Tibial artery (tissue), 4 donors: Measurements from ENCODE around the gene CALML6.

ENCODE experiments used
- DNase-seq, 2 donors: peaks; one replicate each; pipeline ENCODE4 v3.0.0-alpha.2; 2019
- H3K27ac ChIP-seq, 2 donors: fragments of 200-600 bp; sonication (generic) in 1 of 2; 1 replicate in 1 of 2; 2 replicates in 1 of 2; pipeline ENCODE4 v1.5.1; 2018 to 2019; ENCODE audit warnings: mild to moderate bottlenecking in 1 of 2
- H3K27me3 ChIP-seq, 2 donors: fragments of 200-600 bp; sonication (generic) in 1 of 2; one replicate each; pipeline versions ENCODE4 v1.5.1 to v1.6.0; 2016 to 2019
- H3K36me3 ChIP-seq, 3 donors: fragments of 200-600 bp; sonication (generic) in 2 of 3; one replicate each; pipeline ENCODE4 v1.5.1; 2016 to 2019; ENCODE audit warnings: mild to moderate bottlenecking in 2 of 3
- H3K4me1 ChIP-seq, 4 donors: fragments of 200-600 bp; sonication (generic) in 2 of 4; 1 replicate in 3 of 4; 2 replicates in 1 of 4; pipeline ENCODE4 v1.5.1; 2016 to 2019
- H3K4me3 ChIP-seq, 2 donors: fragments of 200-600 bp; sonication (generic) in 1 of 2; 1 replicate in 1 of 2; 2 replicates in 1 of 2; pipeline ENCODE4 v1.5.1; 2018 to 2019; ENCODE audit warnings: mild to moderate bottlenecking in 2 of 2
- H3K9me3 ChIP-seq, 3 donors: fragments of 200-600 bp; sonication (generic) in 1 of 3; one replicate each; pipeline ENCODE4 v1.5.1; 2016 to 2019
- intact Hi-C: fragments of 100-400 bp; cut with DNase I; formaldehyde crosslinking; loops from one replicate; pipeline ENCODE4 v1.15.0; 2023; ENCODE audit warnings: low total_unique reads
- TF ChIP-seq, protein P1 (sequence below), 2 experiments: fragments of 200-600 bp in 1 of 2; fragments of 450-650 bp in 1 of 2; IDR thresholded peaks; one replicate each; pipeline ENCODE4 v1.5.1; 2017 to 2019; ENCODE audit warnings: antibody characterized with exemption in 2 of 2, mild to moderate bottlenecking in 1 of 2, moderate library complexity in 1 of 2

CALML6 gene

DNA sequence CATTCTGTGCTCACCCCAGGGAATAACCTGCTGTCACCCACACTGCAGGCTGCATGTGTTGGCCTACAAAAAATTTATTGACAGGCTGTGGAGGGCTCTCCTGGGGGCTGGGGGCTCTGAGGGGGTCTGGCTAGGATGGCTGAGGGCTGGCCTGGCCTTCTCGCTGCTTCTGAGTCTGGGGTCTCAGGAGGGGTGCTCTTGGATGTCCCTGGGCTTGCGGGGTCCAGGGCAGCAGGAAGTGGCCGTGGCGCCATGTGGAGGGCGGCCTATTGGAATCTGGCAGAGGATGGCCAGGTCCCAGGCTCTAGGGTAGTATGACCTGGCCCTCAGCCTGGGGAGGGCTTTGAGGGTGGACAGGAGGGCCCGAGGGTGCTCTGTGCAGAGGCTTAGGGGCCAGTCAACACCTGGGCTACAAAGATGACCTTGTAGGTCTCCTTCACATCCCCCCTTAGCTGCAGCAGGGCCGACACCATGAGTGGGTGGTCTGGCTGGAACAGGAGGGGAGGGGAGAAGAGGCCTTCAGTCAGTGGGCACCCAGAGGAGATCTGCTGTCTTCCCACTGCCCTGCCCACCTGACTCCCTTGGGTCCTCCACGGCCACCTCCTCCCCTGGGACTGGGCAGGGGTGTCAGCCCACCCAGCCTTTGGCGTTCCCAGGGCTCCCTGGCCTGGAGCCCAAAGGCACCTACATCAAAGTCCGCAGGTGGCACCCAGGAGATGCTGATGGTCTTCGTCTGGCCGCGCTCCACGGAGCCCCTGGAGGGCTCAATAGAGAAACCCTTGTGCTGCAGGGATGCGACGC, 7.0 kb downstream of the CALML6 start:
- no peak overlapping the region for H3K27ac ChIP-seq
- peaks cover 0 to 10% of the 10 kb centered on the region in 2 donors for H3K27me3 ChIP-seq
- no peaks in the 10 kb centered on the region for H3K36me3 ChIP-seq
- intact Hi-C loops = no loop called here
- H3K4me1 ChIP-seq = peaks cover 0 to 20% (median 16%) of the 10 kb centered on the region in 4 donors
- DNase-seq = no peak
- H3K9me3 ChIP-seq = no peaks in the 10 kb centered on the region
- TF ChIP-seq, protein P1, sequence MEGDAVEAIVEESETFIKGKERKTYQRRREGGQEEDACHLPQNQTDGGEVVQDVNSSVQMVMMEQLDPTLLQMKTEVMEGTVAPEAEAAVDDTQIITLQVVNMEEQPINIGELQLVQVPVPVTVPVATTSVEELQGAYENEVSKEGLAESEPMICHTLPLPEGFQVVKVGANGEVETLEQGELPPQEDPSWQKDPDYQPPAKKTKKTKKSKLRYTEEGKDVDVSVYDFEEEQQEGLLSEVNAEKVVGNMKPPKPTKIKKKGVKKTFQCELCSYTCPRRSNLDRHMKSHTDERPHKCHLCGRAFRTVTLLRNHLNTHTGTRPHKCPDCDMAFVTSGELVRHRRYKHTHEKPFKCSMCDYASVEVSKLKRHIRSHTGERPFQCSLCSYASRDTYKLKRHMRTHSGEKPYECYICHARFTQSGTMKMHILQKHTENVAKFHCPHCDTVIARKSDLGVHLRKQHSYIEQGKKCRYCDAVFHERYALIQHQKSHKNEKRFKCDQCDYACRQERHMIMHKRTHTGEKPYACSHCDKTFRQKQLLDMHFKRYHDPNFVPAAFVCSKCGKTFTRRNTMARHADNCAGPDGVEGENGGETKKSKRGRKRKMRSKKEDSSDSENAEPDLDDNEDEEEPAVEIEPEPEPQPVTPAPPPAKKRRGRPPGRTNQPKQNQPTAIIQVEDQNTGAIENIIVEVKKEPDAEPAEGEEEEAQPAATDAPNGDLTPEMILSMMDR (IDR thresholded peaks at IDR 0.05) = no peak
- no peak overlapping the region for H3K4me3 ChIP-seq

GRCh38 chr1:1922702-1922955, 7.6 kb downstream of the CALML6 start:
- Histone ChIP-seq H3K9me3 (no peaks in the 10 kb centered on the region), H3K27ac (no peak overlapping the region), H3K36me3 (no peaks in the 10 kb centered on the region), H3K27me3 (peaks cover 0 to 10% of the 10 kb centered on the region in 2 donors), H3K4me3 (no peak overlapping the region), H3K4me1 (peaks cover 0 to 20% (median 16%) of the 10 kb centered on the region in 4 donors)
- intact Hi-C loops = no loop called here
- TF ChIP-seq, protein P1 (IDR thresholded peaks at IDR 0.05) = no peak
- no peak for DNase-seq

DNA sequence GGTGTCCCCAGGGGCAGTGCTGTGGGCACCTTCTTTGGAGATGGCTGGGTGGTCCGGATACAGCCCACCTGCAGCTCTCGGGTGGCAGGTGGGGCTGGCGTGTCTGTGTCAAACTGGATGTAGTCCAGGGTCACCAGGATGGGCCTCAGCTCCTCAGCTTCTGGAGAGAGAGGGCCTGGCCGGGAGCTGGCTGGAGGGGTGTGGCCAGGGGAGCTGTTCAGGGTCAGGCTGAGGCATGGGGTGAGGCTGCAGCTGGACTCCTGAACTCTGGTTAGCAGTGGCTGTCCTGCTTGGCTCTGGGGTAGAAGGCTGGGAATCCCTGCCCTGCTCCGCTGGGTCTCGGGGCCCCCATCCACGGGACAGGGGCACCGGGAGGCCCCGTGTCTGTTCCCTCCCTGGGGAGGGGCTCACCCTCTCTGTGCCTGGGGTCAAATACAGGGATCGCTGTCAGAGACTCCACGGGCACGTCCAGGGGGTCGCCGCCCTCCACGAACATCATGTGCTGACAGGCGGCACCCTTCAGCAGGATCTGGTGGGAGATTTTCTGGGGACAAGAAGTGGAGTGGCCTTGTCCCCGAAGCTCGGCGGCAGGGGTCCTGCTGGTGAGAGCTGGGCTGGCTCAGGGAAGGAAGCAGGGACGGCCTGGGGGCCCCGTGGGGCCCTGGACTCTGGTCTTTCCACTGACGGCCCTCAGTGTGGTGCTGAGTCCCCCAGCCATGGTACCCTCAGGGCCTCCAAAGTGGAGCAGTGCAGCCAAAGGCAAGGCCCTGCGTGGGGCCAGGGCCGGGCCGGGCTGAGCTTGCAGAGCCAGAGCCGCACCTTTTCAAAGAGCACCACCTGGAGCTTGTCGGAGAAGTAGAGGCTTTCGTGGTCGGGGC, 8.1 kb downstream of the CALML6 start:
- no peak overlapping the region for H3K27ac ChIP-seq
- intact Hi-C loops = no loop called here
- no peaks in the 10 kb centered on the region for H3K36me3 ChIP-seq
- peaks cover 0 to 10% of the 10 kb centered on the region in 2 donors for H3K27me3 ChIP-seq
- TF ChIP-seq, protein P1 (IDR thresholded peaks at IDR 0.05) = no peak
- H3K4me1 ChIP-seq = peaks cover 0 to 17% (median 14%) of the 10 kb centered on the region in 4 donors
- H3K4me3 ChIP-seq = no peak overlapping the region
- DNase-seq = no peak
- H3K9me3 ChIP-seq = no peaks in the 10 kb centered on the region

DNA sequence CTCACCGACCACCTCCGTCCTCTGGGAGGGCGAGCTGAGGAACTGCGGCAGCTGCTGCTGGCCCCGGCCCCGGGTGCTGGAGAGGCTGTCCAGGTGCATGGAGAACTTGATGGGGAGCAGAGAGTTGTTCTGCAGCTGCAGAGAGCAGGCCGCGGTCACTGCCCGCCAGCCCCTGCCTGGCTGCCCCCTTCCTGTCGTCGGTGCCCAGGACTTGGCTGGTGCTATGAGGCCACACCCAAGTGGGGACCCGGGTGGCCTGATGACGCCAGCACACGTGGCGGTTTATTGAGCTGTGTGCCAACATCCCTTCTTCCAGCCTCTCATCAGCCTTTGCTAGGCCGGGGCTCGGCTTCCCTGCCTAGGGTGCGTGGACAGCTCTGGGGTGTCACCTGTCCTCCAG, 9.3 kb downstream of the CALML6 start:
- Histone ChIP-seq H3K9me3 (no peaks in the 10 kb centered on the region), H3K27me3 (peaks cover 0 to 17% of the 10 kb centered on the region in 2 donors), H3K4me1 (peaks cover 0 to 5% (median 3%) of the 10 kb centered on the region in 4 donors), H3K27ac (no peak overlapping the region), H3K4me3 (no peak overlapping the region), H3K36me3 (no peaks in the 10 kb centered on the region)
- no peak for DNase-seq
- intact Hi-C loops = no loop called here
- TF ChIP-seq, protein P1 (IDR thresholded peaks at IDR 0.05) = no peak

DNA sequence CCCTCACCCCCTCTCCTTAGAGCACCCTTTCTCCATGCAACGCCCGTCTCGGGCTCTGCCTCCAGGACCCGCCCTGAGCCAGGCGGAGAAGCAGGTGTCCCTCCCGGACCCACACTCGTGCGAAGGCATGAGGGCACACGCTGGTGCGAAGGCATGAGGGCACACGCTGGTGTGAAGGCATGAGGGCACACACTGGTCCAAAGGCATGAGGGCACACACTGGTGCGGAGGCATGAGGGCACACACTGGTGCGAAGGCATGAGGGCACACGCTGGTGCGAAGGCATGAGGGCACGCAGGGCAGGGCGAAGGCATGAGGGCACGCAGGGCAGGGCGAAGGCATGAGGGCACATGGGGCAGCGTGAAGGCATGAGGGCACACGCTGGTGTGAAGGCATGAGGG, 9.8 kb downstream of the CALML6 start:
- intact Hi-C loops = no loop called here
- no peak overlapping the region for H3K4me3 ChIP-seq
- H3K9me3 ChIP-seq = no peaks in the 10 kb centered on the region
- peaks cover 0 to under 1% (median under 1%) of the 10 kb centered on the region in 4 donors for H3K4me1 ChIP-seq
- H3K27me3 ChIP-seq = peaks cover 0 to 17% of the 10 kb centered on the region in 2 donors
- TF ChIP-seq, protein P1 (IDR thresholded peaks at IDR 0.05) = no peak
- DNase-seq = no peak
- no peak overlapping the region for H3K27ac ChIP-seq
- H3K36me3 ChIP-seq = no peaks in the 10 kb centered on the region
